RPMI8226 (cell line): ENCODE results near the gene RAET1L.
A peak's percentile ranks its signal among the peaks of the same experiment; 100 is the strongest.
"Not testable (repeated sequence)": the region's sequence is repeated elsewhere in the genome, so short reads cannot be mapped to it uniquely, and the experiment has no call there.

ENCODE experiments used
- DNase-seq: peaks from one replicate; pipeline ENCODE4 v3.0.0-alpha.2; 2015

RAET1L gene

DNA sequence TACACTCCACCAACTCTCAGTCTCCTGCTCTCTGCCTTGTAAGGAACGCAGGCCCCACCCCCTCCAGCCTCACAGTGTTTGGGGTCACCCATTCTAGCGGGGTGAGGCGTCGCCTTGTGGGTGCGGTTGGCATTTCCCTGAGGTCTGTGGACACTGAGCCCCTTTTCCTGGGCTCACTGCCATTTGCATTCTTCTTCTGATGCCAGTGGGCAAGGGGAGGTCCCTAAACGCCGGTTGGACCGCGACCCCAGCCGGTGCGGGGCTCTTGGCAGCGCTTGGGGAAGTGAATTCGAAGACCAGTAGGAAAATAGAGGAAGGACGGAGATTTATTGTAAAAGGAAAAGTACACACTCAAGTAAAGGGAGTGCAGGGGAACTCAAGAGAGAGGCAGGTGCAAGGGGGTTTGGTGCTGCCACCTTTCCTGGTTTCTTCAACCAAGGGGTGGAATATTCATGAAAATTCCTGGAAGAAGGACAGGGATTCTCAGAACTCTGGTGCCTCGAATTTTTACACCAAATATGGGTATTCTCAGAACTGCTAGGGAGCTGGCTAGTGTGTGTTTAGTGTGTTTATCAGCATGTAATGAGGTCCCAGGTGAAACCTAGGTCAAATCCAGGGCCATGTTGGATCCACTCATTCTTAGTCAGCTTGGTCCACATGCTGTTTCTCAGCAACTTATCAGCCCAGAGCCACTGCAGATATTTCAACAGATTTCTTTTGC is 9.9 kb downstream of the RAET1L start:
- DNase-seq, result peak; percentile 18

DNA sequence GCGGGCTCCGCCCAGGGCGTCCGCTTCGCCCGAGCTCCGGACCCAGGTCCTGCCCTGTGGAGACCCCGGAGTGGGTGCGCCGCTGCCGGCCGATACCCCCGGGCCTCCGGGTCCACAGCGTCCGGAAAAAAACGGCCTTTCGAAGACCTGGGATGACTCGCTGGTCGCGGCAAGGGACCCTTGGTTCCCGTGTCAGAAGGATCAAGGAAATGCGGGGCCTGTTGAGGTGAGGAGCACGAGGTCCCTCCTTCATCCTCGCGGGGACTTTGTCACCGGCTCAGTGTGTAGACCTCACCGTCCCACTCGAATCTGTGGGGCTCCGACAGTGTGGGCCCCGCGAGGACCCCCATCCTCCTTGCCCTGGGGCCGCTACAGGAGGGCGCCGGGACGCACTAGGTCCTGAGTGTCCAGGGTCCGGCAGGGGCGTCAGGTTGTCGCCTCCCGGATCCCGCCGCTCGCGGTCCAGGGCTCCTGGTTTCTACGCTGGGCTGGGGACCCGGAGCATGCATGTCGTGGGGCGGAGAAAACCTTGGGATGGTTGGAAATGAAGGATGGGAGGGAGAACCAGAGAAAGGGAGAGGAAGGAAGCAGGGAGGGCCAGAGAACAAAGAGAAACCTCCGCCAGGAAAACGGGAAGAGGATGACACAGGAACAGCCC is 10.6 kb downstream of the RAET1L start:
- not testable (repeated sequence) for DNase-seq

DNA sequence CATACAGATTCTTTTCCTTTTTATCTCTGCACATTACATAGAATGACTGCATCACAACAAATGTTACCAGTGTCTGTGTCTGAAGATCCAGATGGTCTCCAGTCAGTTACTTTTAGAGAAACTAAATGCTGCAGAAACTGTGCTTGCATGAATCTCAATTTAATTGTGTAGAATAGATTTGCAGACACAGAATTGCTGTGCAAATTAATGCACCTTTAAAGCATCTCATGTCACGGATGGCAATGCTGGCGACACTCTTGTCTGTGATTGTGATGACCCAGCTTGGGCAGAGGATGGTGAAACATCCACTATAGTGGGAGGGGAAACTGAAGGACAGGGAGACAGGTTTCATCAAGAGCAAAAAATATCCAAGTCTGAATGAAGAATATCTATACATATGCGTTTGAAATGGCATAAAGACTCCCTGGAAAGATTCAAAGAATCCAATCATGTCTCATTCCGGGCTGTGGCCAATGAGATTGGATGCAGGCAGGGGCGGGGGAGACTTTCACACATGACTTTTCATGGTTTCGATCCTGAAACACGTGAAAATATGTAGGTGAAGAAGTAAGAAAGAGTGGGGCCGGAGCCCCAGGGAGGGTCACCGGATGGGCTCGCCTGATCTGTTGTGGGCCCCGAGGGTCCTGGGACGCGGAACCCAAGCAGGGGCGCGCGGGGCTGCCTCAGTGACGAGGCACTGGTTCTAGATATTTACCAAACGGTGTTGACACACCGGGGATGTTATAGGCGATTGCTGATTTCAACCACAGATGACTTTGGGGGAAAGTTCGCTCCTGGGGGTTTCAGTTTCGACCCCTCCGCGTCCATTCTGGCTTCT is 11.3 kb downstream of the RAET1L start:
- not testable (repeated sequence) for DNase-seq

DNA sequence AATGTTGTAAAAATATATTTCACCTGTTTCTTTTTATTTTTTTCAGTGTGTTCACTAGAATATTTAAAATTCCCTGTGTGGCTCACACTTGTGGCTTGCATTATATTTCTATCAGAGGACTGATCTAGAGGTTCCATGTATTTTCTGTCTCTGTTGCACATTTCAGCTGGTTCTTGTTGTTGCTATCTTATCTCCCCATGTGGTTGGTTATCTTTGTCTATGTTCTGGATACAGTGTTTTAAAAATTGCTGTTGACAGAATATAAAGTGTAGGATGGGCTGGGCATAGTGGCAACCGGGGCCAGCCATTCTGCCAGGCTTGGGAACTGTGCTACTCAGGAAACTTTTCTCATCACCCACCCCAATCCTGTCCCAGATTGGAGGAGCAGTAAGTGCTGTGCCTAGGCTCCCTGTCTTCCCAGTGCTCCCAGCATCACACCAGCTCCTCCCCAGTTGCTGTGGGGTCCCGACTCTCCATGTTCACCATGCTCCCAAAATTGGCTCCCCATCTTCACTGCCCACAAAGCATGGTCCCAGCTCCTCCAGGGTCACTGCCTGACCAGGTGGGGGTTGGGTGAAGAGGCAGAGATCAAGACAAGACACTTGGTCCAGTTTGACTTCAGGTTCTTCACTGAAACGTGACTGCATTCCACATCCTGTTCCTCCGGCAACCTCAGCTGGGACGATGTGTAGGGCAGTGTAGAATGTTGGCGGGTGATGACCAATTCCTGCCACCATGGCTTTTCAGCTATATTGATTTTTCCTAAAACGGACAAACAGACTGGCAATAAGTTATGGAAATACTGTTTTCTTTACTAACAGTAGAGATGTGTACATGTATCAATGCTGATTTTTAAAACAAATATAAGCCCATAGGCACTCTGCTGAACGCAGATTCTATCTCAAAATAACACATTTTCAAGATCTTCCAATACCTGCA is 12.2 kb downstream of the RAET1L start:
- not testable (repeated sequence) for DNase-seq

DNA sequence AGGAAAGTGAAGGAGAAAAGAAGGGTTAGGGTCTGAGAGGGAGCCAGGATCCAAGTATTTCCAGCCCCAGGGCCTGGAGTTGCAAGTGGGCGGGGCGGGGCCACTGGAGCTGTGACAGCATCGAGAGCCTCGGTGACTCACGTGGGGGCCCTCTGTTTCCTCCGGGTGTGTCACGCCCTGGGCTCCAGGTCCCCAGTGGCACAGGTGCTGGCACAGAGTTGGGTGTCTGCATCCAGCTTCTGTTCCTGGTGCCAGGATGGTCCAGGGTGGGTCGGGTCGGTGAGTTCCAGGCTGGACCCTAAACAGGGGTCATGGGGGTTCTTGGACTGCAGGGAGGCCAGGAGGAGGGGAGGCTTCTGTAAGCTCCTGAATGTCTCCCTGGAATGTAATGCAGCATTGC is 16.7 kb downstream of the RAET1L start:
- no peak for DNase-seq

DNA sequence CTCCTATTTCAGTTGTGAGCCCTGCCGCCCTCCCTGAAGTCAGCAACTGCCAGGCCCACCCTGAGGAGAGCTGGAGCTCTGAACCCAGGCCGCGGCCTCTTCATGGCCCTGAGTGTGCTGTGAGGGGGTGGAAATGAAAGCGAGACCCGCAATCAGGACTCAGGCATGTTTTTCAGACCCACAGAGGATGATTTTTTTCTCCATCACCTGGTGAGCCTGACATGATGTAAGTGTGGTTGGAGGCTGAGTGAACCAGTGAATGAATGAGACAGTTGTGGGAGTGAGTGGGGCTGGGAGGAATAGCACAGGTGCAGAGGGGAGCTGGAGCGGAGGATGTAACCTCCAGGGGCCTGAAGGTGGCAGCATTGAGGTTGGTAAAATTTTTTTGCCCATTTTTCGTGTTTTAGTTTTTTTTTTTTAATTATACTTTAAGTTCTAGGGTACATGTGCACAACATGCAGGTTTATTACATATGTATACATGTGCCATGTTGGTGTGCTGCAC is 18.3 kb downstream of the RAET1L start:
- DNase-seq, result peak; percentile 64

DNA sequence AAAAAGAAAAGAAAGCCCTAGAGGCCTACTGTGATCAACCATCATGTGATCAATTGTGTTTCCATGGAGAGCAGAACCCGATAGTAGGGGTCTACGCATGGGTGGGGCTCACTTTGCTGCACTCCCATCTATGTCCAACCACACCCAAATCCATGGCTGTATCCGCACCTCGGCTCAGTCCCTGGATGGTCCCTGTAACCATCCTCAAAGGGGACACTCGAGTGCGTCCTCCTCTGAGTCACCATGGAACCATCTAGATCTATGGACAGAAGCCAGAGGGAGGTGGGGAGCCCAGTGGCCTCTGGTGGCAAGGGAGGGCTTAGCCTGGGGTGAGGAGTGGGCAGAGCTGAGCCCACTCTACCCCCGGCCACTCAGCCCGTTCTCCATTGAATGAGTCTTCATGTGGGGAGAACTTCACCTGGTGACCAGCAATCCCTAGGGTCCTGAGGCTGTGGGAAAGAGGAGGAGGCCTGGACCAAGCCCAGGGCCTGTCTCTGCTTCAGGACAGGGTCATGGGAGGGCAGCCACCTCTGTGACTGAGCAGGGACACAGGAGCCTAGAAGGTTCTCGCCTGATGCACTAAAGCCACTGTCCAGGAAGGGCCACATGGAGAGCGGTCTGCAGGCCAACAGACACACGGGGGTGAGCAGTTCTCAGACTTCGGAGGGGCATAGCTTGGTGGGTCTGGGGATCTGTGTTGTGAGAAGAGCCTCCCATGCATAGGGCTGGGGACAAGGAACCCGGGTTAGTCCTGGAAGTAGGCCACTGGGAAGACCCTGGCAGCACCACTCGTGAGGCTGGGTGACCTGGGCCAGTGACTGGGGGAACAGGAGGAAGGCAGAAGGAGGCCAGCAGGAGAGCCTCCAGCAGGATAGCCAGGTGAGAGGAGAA is 19.3 kb downstream of the RAET1L start:
- no peak for DNase-seq

DNA sequence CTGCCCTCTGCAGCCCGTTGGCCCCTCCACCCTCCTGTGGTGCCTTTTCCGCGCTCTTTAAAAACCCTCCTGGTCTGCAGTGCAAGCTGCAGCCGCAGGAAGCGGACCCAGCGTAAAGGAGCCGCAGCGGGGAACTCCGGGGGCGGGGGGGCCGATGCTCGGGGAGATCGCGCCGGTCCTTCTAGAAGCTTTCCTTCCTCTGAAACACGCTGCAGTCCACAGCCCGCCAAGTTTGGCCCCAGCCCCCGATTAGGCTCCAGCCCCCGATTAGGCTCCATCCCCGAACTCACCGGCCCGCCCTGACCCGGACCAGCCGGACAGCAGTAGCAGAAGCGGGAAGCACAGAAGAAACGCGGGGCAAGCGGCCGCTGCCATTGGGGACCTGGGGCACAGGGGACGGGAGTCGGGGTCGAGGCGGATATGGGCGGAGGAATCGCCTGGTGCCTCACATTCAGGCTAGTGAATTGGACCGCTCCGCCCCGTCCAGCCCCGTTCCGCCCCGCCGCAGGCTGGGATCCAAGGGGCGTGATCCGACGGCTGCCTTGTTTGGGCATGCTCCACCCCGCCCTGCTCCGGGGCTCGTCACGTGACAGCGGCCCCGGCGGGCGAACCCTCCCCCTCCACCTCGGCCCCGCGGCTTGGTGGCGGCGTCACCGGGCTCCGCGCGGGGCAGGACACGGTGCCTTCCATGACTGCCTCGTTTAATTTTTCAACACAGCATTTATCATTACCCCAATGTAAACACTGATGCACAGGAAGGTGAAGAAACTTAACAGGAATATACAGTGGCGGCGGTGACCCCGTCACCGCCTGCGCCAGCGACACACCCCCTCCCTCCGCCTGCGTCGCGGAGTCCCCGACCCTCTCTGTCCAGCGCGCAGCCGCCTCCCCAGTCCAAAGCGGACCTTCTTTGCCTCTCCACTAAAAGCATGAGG is 20.3 kb downstream of the RAET1L start:
- DNase-seq, result peak; percentile 89

DNA sequence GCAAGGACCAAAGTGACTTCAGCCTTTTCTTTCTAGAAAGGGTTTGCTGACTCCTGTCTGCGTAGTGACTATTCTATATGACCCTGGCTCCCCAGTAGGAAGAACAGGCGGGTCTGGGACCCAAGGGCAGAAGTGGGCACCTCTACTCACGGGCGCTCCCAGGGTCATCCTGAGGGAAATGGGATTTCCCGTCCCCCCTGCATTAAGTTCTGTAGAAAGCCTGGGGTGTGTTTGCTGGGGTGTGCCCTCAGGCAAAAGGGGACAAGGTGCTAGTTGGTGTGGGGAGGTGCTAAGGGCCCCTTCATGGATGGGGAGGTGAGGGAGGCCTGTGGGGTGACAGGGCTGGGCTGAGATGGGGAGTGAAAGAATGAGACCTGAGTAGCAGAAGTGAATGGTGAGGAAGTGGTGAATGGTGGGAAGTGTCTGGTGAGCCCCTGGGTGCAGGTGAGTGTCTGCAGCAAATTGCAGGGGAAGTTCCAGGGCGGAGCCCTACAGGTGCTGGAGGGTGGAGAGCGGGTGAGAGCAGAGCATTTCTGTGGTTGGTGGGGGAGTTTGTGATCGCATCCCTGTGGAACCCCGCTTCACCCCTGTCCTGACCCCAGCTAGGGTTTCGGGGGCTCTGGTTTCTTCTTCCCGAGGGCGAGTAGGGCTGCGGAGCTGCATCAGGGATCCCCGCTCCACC is 21.1 kb downstream of the RAET1L start:
- DNase-seq, result peak; percentile 63

DNA sequence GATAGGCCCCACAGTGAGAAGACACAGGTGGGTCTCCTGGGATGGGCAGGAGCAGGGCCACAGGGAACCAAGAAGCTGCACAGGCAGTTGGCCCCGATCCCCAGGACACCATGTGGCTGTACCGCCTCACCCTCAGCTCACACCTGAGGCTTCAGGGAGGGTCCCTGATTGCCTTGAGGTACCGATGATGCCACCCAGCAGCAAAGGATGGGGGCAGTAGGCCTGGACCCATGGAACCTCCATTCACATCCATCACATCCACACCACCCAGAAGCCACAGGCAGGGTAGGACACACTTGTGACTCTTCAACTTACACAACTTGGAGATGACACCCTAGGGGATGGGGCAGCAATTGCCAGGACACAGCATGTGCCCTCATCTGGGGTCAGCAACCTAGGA is 21.7 kb downstream of the RAET1L start:
- not testable (repeated sequence) for DNase-seq

DNA sequence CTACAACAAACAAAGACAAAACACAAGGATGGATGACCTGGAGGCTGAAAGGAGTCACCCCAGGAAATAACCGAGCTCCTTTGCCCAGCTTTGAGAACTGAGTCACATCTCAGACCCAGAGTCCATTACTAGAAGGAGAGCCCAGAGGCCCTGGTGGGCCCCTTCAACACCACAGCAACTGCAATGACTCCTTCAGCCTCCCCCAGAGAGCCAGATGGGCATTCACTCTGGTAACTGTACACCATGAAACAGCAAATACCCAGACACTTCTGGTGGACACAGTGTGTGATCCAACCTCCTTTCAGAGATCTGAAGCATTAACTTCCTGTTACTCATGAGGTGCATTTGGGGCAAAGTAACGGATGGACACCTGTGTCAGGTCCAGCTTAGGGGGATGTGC is 22.6 kb downstream of the RAET1L start:
- DNase-seq, result no peak

DNA sequence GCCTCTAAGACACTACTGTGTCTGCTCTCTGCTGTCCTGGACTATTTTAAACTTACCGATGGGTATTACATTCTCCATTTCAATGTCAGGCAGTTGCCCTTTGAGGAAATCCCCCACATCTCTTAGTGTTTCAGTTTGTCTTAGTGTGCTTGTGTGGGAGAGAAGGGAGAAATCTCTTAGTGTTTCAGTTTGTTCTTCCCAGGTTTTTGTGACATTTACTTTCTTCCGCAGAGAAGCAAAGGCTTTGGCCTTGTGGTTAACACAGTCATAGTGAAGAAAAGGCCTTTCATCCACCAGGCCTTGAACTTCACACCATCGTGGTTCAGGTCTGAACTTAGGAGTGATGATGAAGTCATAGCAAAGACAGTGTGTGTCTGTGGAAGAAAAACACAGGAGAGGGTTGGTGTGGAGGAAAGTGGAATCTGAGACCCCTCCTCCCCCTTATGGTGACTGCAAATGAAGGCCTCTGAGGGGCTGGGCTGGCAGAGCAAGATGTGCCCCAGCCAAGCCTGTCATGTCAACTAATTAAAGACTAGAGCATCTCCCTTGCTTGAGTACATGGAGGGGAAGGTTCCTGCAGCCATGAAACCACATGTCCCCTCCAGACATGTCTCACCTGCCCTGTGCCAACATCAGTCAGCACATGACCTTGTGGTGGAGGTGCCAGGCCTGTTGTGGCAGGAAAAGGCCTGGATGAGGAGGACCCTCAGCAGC is 23.9 kb downstream of the RAET1L start:
- no peak for DNase-seq

DNA sequence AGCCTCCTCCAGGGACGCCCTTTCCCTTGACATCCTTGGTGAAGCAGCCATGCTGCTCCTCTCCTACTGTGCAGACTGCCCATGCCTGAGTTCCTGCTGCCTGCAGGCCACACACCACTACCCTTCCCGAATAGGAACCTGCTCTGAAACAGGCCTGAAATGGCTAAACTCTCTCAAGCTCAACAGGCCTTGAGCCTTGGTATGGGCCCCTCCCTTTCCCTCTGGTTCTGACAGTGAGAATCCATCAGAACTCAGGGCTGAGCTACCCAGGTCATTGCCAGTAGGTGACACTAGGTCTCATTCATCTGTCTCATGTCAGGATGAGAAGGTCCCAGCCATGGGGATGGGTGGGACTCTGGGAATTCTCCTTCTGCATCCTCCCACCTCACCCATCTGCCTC is 25.7 kb downstream of the RAET1L start:
- no peak for DNase-seq

DNA sequence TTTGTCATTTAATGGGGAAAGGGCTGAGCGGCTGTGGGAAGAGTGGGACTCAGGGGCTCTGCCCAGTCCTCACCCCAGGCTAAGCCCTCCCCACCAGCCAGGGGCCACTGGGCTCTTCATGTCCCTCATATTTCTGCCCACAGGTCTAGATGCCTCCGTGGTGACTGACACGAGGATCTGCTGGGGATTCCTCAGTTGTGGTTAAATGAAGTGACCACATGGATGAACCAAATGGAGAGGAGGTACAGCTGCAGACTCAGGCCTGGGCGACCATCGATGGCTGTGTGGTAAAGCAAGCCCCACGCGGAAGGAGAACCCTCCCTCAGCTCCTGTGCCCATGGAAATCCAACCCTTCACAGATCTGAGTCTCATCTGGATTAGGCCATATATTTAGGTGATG is 29.4 kb downstream of the RAET1L start:
- DNase-seq, result no peak

DNA sequence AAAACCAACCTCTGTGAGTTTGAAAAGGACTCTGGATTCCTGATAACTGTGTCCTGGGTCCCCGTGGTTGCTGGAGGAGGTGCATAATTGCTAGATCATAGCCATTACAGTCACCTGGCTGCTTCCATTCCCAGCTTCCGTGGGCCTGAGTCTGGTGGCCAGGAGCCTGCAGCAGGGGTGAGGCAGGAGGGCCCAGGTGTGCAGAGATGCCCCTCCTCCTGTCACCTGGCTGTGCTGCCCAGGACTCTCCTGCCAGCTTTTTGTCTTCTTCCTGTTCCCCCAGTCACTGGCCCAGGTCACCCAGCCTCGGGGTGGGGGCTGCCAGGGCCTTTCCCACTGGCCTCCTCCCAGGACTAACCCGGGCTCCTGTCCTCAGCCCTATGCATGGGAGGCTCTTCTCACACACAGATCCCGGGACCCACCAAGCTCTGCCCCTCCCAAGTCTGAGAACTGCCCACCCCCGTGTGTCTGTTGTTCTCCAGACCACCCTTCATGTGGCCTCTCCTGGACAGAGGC is 30.0 kb downstream of the RAET1L start:
- DNase-seq, result peak; percentile 56

DNA sequence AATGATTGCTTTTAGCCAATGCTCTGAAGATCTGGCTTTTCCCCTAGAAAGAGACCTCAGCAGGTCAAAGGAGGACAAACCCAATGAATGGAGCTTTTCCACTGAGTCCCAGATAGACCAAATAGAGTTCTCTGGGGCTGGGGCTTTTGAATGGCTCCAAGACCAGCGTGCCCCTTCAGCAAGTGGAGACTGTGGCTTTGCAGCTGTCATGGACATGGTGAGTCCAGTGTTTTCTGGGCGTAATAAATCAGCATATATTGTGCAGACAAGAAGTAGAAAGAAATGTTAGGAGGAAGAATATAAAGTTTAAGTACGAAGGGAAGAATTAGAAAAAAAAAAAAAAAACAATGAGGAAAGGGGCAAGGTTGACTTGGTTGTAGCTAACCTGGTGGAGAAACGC is 33.5 kb downstream of the RAET1L start:
- no peak for DNase-seq

DNA sequence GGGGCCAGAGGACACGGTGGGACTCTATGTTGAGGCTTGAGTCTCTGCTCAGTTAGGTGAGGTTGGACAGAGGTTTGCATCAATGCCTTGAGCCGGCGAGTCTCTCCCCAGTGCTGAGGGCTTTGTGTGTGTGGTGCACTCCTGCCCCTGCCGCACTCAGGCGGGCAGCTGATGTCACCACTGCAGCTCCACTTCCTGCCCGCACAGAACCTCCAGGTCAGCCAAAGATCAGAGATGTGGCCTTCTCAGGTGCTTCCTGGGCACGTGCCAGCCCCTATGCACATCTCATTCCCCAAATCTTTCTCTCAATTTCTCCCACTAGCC is 33.9 kb downstream of the RAET1L start:
- peak; percentile 74 for DNase-seq

DNA sequence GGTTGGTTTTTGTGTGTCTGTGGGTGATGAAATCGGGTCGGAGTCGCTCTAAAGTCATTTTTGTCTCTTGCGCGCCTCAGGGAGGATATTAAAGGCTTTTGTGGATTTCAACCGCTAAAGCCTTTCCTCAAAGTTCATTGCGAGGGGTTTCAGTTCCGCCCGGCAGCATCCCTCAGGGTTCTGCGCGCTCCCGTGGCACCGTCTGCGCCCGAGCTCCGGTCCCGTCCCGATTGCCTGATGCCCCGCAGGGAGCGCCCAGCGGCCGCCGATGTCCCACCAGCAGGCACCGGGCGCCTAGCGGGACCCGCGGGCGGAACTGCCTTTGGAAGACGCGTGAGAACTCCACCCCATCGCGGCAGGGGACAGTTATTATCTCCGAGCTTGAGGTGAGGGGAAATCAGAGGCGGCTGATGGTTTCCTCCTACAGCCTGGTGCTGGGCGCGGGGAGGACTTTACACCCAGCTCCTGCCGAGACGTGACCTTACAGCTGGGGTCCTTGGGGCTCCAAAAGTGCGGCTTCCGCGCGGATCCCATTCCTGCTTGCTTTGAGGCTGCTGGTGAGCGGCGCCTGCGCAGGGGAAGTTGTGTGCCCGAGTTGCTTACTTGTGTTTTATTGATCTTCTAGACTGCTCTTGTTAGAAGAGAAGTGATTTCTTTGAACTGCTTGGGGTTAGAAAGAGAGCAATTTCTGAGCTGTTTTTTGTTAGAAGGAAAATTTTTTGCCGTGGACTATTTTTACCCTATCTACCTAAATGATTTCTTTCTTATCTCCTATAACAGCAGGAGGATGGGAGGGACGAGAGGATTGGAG is 34.5 kb downstream of the RAET1L start:
- DNase-seq, result peak; percentile 57
